ENCODE data around the gene UPP2.

- TF ChIP-seq CTCF (IDR thresholded peaks at IDR 0.05) (no peak), EZH2 (IDR thresholded peaks at IDR 0.05; ENCODE audit: borderline replicate concordance, insufficient read depth, low read depth, low read length, poor library complexity, severe bottlenecking) (no peak)
Observed at GRCh38 chr2:158066046-158066713, 35.5 kb upstream of the UPP2 start.
